Gastrocnemius medialis (tissue), 4 donors: ENCODE measurements around the gene GIMAP6.

Experiments used
- POLR2A ChIP-seq, 2 donors: fragments of 450-650 bp; IDR thresholded peaks; one replicate each; pipeline ENCODE4 v1.6.1; 2017; ENCODE audit warnings: antibody characterized with exemption in 2 of 2, mild to moderate bottlenecking in 2 of 2, moderate library complexity in 2 of 2
- TF ChIP-seq, protein P1 (sequence below), 5 experiments: fragments of 450-650 bp in 3 of 5; fragments of 200-600 bp in 2 of 5; sonication (generic) in 2 of 5; IDR thresholded peaks in 4 of 5; conservative IDR thresholded peaks in 1 of 5; 1 replicate in 4 of 5; 2 replicates in 1 of 5; pipeline ENCODE4 v1.5.1; 2016 to 2019; ENCODE audit warnings: antibody characterized with exemption in 5 of 5, mild to moderate bottlenecking in 3 of 5, moderate library complexity in 3 of 5

DNA sequence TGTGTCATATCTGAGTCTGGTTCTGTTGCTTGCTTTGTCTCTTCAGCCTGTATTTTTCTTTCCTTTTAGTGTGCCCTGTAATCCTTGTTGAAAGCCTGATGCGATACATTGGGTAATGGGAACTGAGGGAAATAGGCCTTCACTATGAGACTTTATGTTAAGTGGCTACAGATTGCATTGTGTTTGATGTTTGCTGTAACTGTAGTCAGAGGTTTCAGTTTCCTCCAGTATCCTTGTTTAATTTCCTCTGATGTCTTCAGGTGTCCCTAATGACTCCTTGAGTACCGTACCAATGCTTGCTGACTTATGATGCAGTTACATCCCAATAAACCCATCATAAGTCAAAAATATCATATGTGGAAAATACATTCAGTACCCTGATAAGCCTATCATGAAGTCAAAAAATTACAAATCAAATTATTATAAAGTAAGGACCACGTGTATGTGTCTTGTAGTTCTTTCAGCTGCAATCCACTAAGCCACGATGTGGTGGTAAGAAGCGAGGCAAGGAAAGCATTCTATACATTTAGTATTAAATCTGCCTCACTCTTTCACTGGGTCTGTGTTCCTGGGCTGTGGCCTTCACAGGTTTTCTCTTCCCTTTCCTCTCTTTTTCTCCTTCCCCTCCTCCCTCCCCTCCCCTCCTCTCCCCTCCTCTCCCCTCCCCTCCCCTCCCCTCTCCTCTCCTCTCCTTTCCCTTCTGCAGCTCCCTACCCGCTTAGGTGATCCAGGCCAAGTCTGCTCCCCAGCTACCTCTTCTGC, 13.3 kb upstream of the GIMAP6 start:
- TF ChIP-seq POLR2A (IDR thresholded peaks at IDR 0.05) = no peak
- TF ChIP-seq, protein P1, sequence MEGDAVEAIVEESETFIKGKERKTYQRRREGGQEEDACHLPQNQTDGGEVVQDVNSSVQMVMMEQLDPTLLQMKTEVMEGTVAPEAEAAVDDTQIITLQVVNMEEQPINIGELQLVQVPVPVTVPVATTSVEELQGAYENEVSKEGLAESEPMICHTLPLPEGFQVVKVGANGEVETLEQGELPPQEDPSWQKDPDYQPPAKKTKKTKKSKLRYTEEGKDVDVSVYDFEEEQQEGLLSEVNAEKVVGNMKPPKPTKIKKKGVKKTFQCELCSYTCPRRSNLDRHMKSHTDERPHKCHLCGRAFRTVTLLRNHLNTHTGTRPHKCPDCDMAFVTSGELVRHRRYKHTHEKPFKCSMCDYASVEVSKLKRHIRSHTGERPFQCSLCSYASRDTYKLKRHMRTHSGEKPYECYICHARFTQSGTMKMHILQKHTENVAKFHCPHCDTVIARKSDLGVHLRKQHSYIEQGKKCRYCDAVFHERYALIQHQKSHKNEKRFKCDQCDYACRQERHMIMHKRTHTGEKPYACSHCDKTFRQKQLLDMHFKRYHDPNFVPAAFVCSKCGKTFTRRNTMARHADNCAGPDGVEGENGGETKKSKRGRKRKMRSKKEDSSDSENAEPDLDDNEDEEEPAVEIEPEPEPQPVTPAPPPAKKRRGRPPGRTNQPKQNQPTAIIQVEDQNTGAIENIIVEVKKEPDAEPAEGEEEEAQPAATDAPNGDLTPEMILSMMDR (IDR thresholded peaks at IDR 0.05 in 4 of 5, conservative IDR thresholded peaks at IDR 0.05 in 1 of 5) = no peak
